GM21390 (cell line): Measurements from ENCODE around the gene KBTBD2.
"Not testable (repeated sequence)": the region's sequence is repeated elsewhere in the genome, so short reads cannot be mapped to it uniquely, and the experiment has no call there.

Experiments used
- ATAC-seq: cut with Tn5 transposase; IDR thresholded peaks from one replicate; pipeline ENCODE4 v1.9.1; 2021; ENCODE audit not compliant: unreplicated experiment

Gene KBTBD2

GRCh38 chr7:32857063-32857462 lies 34.5 kb downstream of the KBTBD2 start:
- not testable (repeated sequence) for ATAC-seq

DNA sequence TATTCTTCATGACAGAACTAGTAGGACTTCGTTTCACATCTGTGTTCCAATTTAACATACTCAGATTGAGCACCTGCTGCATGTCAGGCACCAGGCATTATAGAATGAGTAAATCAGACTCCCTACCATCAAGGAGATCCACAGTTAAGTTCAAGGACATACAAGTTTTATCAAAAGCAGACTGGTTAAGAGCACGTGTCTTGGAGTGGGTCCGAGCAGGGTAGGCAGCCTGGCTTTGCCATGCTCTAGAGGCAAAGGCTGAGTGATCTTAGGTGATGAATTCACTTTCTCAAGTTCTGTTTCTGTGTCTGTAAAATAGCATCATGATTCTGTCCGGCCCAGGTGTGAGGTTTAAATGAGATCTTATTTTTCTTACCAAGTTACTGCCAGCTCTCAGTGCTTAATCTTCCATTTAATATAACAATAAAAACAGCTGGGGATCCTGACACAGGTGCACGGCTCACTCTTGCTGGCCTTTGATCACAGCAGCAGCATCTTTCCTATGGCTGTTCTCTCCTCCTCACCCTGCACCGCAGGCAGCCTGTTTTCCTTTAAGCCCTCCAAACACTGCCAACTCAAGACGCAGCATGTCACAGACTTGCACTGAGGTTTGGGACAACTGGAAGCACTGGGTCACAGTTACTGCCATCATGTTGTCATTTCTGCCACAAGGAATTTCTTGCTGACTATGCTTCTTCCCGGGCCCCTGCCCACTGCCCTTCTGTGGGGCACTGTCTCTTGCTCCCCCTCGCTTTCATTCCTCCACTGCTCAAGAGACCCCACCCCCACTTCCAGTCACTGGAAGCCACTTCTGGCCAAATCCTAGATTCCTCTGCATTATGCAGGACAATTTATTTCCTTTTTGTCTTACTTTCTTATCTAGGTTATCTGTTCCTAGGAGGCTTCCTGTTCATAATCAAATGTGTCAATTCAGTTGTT lies 35.5 kb downstream of the KBTBD2 start:
- ATAC-seq = not testable (repeated sequence)

DNA sequence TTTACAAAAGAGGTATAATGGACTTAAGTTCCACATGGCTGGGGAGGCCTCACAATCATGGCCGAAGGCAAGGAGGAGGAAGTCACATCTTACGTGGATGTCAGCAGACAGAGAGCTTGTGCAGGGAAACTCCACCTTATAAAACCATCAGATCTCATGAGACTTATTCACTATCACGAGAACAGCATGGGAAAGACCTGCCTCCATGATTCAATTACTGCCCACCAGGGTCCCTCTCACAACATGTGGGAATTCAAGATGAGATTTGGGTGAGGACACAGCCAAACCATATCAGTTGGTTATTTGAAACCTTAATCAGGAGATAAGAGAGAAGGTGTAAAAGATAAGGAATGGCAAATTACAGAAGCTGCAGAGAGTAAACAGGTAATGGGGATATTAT lies 40.9 kb downstream of the KBTBD2 start:
- not testable (repeated sequence) for ATAC-seq

GRCh38 chr7:32848655-32849054 lies 42.9 kb downstream of the KBTBD2 start:
- not testable (repeated sequence) for ATAC-seq

DNA sequence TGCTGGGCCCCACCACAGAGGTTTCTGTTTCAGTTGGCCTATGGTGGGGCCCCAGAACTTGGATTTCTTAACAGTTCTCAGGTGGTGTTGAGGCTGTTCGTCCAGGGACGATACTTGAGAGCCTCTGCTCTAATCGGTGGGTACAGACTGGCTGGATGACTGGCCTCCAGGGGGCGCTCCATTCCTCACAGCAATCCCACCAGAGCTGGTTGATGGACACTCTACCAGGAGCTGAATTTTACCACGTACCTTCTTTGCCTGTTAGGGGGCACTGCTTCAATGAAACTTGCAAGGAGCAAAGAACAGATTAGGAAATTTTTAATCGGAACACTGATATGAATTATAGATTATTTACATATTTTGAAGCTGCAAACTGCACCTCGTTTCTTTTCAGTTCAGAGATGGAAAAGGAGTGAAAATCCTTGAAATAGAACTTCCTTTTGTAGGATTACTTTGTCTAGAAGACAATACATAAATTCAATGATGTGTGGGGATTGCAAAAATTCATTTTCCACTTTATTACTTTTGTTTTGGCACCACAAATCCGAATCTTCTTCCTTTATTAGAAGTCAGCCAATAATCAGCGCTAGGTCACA lies 44.8 kb downstream of the KBTBD2 start:
- peak; percentile 100 for ATAC-seq

DNA sequence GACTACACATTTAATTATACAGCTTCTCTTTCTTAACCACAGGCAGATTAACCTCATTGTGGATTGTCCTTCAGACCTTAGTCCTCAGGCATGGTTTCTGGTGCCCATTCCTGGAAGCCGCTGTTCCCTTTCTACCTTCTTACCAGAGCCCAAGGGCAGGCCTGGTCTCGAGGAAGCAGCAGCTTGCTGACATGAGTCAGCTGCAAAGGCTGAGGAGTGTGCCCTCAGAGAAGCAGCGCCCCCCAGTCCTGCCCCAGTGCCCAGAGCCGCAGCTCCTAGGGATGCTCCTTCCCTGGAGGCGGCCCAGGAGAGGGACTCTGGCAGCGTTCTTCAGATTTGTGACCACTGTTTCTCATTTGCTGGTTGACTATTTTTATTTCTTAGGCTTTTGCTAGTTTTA lies 46.8 kb downstream of the KBTBD2 start:
- not testable (repeated sequence) for ATAC-seq

- ATAC-seq = not testable (repeated sequence)
Measured at GRCh38 chr7:32843763-32844162, 47.8 kb downstream of the KBTBD2 start.

DNA sequence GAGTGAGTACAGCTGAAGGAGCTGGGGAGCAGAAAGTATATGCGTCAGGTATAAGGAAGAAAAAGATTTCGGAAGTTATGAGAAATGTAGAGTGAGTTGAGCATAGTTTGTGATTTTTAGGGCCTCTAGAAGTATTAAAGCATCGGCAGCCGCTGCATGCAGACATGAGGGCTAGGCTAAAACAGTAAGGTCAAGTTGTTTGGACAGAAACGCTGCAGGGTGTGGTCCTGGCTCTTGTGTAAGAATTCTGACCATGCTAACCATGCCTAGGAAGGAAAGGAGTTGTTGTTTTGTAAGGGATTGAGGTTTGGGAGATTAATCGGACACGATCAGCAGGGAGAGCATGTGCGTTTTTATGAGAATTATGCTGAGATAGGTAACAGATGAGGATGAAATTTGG lies 51.7 kb downstream of the KBTBD2 start:
- ATAC-seq = not testable (repeated sequence)

DNA sequence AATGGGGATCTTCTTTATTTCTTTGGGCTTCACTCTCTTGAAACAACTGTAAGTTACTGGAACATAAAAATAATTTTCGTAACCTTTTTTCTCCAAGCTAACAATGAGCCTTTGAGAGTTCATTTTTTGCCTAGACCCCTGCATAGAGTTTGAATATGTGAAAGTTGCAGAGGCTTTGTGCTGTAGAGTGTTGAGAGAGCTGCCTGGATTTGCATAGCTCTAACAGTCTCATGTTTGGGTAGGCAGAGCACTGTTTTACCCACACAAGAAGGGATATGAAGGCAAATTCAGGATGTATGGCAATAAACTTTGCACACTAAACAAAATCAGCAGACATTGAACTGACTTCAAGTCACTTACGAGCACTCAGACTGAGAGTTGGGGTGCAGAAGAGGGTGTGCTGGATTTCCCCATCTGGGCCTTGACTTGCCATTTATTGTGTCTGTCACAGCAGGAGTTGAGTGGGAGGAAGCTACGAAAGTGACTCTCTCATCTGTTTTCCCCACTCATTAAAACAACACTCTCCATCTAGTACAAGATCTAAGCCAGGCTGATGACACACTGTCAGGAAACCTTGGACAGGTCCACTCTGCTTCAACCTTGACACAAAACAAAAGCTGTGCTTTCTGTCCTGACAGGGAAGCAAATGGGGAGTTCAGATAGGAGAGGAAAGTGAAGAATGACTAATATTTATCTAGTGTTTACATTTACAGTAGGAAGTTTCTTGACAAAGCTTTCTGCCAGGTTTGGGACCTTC lies 62.4 kb downstream of the KBTBD2 start:
- not testable (repeated sequence) for ATAC-seq
